Breast epithelium (tissue), 3 donors: ENCODE results near the gene TTC9B. TPM values are rescaled to one million over a fixed set of nuclear protein-coding genes. Genes with fewer than 3 reads are reported as not detected.

Experiments
- total RNA-seq, 3 donors: library from RNA; depleted of rRNA; stranded (reverse); fragments of >200 nt; gene quantifications; one replicate each; pipeline ENCODE4 v1.1.0, GENCODE V29; 2016

Gene TTC9B
- total RNA-seq, 3 donors from 2014 or later: 0.29 TPM; not detected in 2

Other genes starting within 250 kb of the TTC9B start
- gene PSMC4, start 247.2 kb downstream of the TTC9B start, total RNA-seq: 10 to 100 TPM; 61.4 to 71.0 (median 70.8) TPM
- 1 to 10 TPM; 4.3 to 9.7 (median 8.8) TPM for gene ZNF546, start 221.3 kb downstream of the TTC9B start, total RNA-seq
- gene ZNF780B, start 162.2 kb downstream of the TTC9B start, total RNA-seq: 10 to 100 TPM; 12.5 to 30.4 (median 28.8) TPM
- gene ZNF780A, start 127.4 kb downstream of the TTC9B start, total RNA-seq: 10 to 100 TPM in 2 of 3 donors, 1 to 10 TPM in 1; 6.2 to 26.8 (median 14.4) TPM
- gene MAP3K10, start 27.0 kb downstream of the TTC9B start, total RNA-seq: 10 to 100 TPM in 2 of 3 donors, 1 to 10 TPM in 1; 6.1 to 13.5 (median 10.2) TPM
- gene CCNP, start 8.3 kb upstream of the TTC9B start, total RNA-seq: 1 to 10 TPM in 1 of 3 donors, under 1 TPM in 1, not detected in 1; 0.29 to 2.3 TPM
- 10 to 100 TPM; 83.4 to 88.3 (median 84.9) TPM for gene AKT2, start 67.0 kb upstream of the TTC9B start, total RNA-seq
- gene C19orf47, start 130.0 kb upstream of the TTC9B start, total RNA-seq: 10 to 100 TPM in 2 of 3 donors, 1 to 10 TPM in 1; 6.7 to 13.0 (median 10.2) TPM
- 100 to 1,000 TPM; 165 to 473 (median 221) TPM for gene PLD3, start 130.3 kb upstream of the TTC9B start, total RNA-seq
- under 1 TPM in 2 of 3 donors, not detected in 1; 0.16 to 0.33 TPM for gene HIPK4, start 171.8 kb upstream of the TTC9B start, total RNA-seq
- gene PRX, start 195.0 kb upstream of the TTC9B start, total RNA-seq: 1 to 10 TPM; 2.7 to 9.1 (median 5.2) TPM
- 10 to 100 TPM; 10.4 to 25.3 (median 18.0) TPM for gene SERTAD1, start 207.6 kb upstream of the TTC9B start, total RNA-seq
- 10 to 100 TPM; 17.3 to 28.1 (median 25.2) TPM for gene SERTAD3, start 226.0 kb upstream of the TTC9B start, total RNA-seq
- gene BLVRB, start 247.4 kb upstream of the TTC9B start, total RNA-seq: 100 to 1,000 TPM; 206 to 322 (median 284) TPM
- gene SPTBN4, start 248.6 kb upstream of the TTC9B start, total RNA-seq: 1 to 10 TPM; 1.3 to 1.6 (median 1.6) TPM